GM18526 (cell line): ENCODE measurements around the gene THADA.

Experiments
- POLR2A ChIP-seq: IDR thresholded peaks from 3 replicates; pipeline ENCODE4 v1.6.1; 2011; ENCODE audit not compliant: insufficient read length; ENCODE audit errors: extremely low read depth

THADA gene

DNA sequence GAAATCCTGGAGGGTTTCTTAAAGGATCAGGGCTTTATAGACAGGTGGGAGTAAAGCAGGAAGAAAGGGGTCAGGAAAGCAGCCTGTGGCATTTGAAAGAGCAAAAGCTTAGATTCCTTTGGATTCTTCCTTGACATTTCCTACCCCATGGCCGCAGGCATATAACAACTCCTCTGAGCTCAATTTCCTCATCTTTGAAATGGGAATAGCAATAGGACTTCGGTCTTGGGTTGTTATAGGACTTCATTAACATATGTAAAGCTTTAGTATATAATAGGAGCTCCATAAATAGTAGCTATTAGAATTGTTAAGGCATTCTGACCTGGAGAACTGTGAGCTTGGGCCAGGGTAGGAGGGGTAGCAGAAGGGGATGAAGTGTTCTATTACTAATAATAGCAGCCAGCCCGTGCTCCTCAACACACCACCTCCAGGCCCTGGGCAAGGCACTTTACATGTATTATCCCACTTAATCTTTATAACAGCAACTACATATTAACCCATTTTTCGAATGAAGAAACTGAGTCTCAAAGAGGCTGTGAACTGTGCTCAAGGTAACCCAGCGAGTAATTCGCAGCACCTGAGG lies 380.1 kb downstream of the THADA start:
- no peak for TF ChIP-seq POLR2A

DNA sequence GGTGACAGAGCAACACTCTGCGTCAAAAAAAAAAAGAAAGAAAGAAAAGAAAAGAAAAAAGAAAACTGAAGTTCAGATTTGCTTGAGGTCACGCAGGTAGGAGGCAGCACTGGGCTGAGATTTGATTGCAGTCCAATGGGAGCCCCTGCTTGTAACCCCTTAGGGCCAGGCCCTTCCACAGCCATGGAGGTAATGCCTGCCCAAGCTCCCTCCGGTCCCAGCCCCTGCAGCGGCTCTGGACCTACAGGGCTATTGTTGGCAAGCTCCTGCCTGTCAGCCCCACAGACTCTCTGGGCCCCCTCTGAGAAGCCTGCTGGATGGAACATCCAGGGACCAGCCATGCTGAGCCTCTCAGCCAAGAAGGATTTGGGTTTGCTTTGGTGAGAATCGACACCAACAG lies 381.6 kb downstream of the THADA start:
- no peak for TF ChIP-seq POLR2A

DNA sequence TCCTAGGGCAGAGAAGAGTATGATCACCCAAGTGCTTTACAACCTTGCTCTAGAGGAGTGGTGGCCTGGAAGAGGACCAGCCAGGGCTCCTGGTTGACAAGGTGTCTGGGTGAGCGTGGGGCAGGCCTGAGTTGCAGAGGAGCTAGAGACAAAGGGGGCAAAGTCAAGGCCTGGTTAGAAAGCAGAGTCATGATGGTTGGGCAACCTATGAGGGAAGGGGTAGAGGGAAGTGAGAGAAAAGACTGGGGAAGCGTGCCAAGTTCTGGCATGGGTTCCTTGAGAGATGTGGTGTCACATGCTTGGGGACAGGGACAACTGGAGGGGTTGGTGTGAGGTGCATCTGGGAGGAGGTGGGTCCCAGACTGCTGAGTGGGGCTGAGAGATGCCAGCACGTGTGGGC lies 382.9 kb downstream of the THADA start:
- TF ChIP-seq POLR2A = no peak

DNA sequence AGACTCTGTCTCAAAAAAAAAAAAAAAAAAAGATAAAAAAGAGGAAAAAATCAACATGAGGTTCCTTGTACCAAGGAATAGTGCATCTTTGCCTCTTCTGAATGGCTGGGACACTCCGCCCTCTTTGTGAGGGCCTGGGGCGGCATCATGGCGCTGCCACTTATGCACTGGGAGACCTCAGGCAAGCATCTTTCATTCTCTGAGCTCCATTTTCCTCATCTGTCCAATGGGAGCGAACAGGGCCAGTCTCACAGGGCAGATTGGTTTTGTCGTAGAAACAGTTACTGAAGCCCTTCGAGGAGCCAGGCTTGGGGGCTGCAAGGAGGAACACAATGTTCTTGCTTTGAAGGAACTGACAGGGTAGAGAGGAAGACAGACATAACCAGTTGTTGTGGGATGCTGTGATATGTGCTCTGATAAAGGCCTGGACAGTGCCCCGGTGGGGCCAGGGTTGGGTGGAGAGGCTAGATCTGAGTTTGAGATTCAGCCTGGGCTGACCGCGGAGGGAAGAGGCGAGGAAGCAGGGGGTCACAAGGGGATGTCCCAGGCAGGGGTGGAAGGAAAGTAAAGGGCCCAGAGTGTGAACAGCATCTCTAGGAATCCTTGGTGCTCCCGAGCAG lies 383.5 kb downstream of the THADA start:
- no peak for TF ChIP-seq POLR2A

DNA sequence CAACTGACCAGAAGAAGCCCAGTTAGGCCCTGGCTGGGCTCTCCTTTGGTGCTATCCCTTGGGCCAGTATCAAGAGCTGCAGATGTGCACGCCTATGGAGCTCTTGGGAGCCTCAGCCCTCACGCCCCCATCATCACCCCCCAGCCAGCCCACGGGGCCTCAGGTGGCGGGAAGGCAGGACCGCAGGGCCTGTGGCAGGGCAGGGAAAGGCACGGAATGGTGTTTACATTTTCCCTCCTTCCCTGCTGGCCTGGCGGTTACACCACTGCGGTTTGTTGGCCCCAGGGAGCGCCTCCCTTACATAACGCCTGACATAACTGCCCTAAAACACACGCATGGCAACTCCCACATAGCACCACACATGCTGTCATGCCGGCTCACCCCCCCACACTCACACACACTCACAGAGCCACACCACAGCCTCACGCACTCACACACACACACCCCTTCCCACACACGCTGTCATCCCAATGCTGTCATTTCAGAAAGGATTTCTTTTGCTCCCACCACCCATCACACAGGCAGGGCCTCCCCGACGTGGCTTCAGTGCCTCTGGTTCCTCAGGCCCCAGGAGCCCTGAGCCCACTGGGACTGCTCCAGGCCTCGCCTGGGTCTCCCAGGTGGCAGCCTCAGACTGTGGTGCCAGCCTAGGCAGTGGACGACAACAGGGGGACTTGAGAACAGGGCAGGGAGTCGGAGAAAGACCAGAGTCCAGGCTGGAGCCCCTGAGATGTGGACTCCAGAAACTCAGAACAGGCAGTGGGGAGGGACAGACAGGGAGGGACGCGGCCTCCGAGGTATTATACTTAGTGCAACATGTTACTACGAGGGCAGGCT lies 385.2 kb downstream of the THADA start:
- TF ChIP-seq POLR2A = no peak

DNA sequence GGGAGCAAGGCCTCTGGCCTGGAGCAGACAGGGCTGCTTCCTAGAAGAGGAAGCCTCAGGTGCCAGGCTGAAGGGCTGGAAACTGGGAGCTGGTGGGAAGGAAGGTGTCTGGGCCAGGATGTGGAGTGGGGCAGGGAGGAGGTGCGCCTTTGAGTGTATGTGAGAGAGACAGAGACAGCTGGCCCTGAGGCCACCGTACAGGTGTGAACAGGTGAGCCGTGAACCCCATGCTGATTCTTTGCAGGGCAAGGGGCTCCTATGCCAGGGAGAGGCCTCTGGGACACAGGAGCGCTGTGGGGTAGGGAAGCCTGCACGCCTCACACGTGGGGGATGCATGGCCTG lies 385.7 kb downstream of the THADA start:
- TF ChIP-seq POLR2A = no peak

DNA sequence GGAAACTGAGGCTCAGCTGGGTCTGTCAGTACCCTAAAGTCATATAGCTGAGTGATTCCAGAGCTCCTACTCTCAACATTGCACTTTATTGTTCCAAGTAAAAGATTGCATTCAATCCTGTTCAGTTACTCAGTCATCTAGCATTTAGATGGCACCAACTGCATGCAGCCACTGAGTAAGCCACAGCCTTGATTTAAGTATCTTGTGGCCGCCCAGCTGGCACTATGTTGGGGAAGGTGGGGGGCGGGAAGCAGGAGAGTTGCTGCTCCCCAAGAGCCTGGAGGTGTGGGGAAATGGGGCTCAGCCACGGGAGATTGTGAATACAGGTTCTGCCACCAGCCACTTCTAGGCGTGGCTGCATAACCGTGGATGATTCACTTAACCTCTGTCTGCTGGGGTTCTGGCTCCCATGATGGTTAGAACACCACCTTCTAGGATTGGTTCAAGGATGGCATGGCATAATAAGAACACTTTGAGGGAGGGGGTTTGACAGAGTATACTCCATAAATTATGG lies 386.6 kb downstream of the THADA start:
- no peak for TF ChIP-seq POLR2A

DNA sequence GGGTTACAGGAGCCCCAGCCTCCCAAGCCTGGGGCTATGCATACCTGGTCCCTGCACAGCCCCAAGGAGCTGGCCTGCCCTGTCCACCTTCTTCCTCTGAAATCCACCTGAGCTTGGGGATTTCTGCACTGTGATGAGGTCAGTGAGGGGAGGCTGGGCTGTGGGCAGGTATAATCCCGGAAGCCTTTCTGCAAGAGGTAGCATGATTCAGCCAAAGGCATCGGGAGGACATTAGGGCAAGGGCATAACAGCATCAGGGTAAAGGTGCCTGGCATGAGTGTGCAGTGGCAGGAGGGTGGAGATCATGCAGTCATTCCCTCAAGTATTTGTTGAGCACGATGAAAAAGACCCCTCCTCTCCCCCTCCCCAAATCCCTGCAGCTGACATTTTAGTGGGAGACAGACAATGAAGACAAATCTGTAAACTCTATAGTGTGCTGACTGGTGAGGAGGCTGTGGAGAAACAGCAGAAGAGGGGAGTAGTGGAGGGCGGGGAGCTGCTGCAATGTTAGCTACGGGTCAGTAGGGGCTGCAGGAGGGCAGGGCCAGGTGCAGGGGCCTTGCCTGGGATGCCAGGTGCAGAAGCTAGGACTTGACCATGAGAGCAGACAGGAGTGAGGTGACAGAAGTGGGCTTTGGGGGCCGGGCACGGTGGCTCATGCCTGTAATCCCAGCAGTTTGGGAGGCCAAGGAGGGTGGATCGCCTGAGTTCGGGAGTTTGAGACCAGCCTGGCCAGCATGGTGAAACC lies 388.1 kb downstream of the THADA start:
- no peak for TF ChIP-seq POLR2A

DNA sequence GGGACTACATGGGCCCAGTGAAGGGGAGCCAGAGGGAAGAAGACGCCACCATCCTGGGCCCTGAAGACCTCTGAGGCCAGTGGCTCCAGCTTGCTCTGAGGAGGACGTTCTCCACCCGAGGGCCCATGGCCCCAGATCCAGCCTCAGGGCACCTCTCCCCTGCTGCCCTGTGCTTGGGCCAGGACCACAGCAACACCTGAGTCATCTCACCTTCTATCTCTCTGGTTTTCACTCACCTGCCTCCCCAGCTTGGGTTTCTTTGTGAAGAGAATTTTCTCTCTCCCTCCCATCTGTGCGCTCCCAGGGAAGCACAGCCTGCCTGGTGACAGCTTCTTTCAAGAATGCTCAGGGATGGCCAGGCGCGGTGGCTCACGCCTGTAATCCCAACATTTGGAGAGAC lies 389.2 kb downstream of the THADA start:
- no peak for TF ChIP-seq POLR2A

DNA sequence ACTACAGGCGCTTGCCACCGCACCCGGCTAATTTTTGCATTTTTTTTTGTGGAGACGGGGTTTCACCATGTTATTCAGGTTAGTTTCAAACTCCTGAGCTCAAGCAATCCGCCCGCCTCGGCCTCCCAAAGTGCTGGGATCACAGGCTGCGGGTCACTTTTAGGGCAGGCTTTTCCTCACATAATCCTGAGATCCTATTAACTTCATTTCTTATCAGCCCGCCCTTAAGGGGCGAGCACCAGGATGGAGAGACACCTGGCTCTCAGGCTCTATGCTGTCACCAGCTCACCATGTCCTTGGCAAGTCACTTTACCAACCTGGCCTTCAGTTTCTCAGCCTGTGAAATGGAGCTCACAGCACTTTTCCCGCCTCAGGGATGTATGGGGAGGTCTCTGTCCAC lies 392.5 kb downstream of the THADA start:
- TF ChIP-seq POLR2A = no peak

DNA sequence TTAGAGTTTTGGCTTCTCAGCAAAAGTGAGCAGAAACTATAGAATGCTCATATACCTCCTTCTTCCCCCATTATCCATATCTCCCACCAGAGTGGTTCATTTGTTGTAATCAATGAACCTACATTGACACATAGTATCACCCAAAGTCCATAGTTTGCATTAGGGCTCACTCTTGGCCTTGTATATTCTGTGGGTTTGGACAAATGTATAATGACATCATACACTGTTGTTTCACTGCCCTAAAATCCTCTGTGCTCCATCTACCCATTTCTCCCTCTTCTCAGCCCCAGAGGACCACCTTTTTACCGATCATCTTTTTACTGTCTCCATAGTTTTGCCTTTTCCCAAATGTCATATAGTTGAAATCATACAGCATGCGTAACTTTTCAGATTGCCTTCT lies 393.5 kb downstream of the THADA start:
- TF ChIP-seq POLR2A = no peak

DNA sequence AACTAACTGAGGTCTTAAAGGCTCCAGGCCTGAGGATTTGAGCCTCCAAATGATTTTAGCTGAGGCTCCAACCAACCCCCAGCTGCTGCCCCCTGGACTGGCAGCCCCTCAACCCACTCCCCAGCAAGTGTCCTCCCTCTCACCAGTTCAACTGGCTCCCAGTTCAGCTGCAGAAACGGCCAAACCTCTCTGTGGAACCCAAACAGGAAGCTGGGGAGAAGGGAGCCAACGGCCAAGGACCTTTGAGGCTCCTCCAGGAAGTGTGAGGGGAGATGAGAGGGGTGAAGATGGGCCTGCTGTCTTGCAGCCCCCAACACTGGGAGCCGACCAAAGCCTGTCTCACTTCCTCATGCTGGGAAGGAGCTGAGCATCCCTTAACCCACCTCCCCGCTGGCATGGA lies 394.3 kb downstream of the THADA start:
- no peak for TF ChIP-seq POLR2A

DNA sequence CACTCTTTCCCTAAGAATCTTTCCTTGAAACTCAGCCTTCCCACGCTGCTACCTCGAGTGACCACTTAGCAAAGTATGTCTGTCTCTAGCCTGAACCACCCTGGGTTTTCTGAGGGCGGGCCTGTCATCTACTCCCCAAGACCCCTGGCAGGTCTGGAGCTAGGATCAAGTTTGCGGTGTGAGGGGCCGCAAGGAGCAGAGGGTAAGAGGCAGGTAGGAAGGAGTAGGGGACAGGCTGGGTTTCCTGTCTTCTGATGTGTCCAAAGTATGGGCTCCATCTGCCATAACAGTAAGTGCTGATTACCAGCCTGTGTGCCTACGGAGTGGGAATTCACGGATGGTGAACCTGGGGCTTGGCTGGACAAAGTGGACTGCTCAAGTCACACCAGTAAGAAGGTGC lies 394.8 kb downstream of the THADA start:
- TF ChIP-seq POLR2A = no peak

DNA sequence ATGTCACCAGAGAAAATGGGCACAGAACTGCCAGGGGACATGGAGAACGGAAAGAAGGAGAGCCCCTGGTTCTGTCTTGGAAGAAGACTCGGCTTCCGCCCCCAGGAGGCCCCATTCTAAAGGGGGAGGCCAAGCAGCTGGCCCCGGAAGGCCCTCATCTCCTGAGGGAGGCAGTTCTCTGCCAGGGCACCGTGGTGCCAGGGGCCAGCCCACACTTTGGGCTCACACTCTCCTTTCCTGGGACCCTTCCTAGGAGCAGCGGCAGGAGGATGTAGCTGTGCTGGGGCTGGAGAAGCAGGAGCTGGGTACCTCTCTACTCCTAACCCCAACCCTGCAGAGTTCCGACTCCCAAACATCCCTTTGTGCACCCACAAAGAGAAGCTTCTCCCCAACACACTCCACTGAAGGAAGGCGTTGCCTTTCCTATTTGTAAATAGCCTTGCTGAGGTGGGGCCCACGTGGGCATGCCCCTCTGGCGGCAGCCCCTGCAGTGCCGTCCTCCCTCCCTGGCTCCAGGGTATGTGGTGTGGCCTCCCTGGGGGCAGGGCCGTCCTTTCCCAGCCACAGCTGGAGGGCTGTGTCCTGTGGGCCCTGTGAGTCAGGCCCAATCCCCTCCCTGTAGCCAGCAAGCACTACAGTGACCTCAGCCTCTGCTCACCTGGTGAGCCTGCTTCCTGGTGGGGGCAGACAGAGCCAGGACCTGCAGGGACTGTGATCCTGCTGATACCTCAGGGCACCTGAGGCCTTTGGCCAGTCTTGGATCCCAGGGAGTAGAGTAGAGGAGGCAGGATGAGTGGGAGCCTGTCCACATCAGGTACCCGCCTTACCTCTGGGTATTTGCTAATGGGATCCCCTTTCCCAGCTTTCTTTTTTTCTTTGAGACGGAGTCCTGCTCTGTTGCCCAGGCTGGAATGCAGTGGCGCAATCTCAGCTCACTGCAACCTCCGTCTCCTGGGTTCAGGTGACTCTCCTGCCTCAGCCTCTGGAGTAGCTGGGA lies 396.0 kb downstream of the THADA start:
- no peak for TF ChIP-seq POLR2A

DNA sequence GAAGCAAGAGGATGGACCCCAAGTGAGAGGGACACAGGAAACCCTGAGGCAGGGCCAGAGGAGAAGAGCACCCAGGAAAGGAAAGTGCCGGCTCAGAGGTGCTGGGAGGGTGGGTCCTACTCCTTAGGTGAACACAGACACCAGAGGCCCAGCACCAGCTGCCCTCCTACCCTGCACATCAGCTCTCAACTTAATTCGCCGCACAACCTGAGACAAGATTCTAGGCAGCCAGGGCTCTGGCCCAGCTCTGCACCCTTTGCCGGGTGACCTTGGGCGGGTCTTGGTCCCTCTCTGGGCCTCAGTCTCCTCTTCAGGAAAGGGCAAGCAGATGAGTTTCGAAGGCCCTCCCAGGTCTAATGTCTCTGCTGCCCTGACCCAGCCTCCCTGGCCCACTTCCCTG lies 397.6 kb downstream of the THADA start:
- no peak for TF ChIP-seq POLR2A

DNA sequence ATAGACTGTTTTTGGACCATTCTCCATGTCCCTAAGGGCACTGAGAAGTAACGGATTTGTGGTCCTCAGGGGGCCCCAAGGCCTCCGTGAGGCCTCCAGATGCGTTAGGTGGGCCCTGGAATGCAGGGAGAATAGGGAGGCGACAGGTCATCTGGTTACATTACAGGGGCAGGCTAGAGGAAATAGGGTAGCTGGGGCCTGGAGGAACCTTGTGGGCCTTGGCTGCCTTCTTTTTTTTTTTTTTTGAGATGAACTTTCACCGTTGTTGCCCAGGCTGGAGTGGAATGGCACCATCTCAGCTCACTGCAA lies 398.3 kb downstream of the THADA start:
- TF ChIP-seq POLR2A = no peak
